Psoas muscle (tissue), 8 donors: ENCODE data around the gene SH3GL1. TPM values are rescaled to one million over a fixed set of nuclear protein-coding genes. Genes with fewer than 3 reads are reported as not detected.

Source experiments
- ATAC-seq, 4 donors: fragments of 200-7000 bp; cut with Tn5 transposase; one replicate each; pipeline ENCODE4 v1.9.1; 2020; ENCODE audit warnings: moderate library complexity in 3 of 4, mild to moderate bottlenecking in 2 of 4
- DNase-seq, 2 donors: peaks; one replicate each; pipeline ENCODE4 v3.0.0-alpha.2; 2020
- H3K27ac ChIP-seq: fragments of 200-600 bp; one replicate; pipeline ENCODE4 v1.8.0; 2022
- H3K27me3 ChIP-seq, 3 donors: fragments of 200-600 bp in 1 of 3; one replicate each; pipeline versions ENCODE4 v1.6.1 to v1.8.0; 2013 to 2022; ENCODE audit warnings: low read length in 2 of 3, mild to moderate bottlenecking in 2 of 3, moderate library complexity in 1 of 3; ENCODE audit not compliant: insufficient read depth in 3 of 3
- H3K36me3 ChIP-seq, 2 donors: fragments of 200-600 bp in 1 of 2; one replicate each; pipeline versions ENCODE4 v1.6.1 to v1.8.0; 2013 to 2022; ENCODE audit warnings: low read depth in 1 of 2, mild to moderate bottlenecking in 1 of 2, moderate library complexity in 1 of 2; ENCODE audit not compliant: insufficient read depth in 1 of 2
- H3K4me1 ChIP-seq: fragments of 200-600 bp; one replicate; pipeline ENCODE4 v1.8.0; 2022
- H3K4me3 ChIP-seq: fragments of 200-600 bp; one replicate; pipeline ENCODE4 v1.8.0; 2022; ENCODE audit warnings: mild to moderate bottlenecking
- H3K9me3 ChIP-seq: fragments of 200-600 bp; one replicate; pipeline ENCODE4 v1.8.0; 2022
- WGBS, 3 donors: extraction: QIAGEN DNeasy Blood & Tissue Kit; methylation state at CpG; one replicate each; pipeline versions ENCODE4 v1.1.6 to v1.1.7; 2013; 5-methylcytosine and 5-hydroxymethylcytosine counted together
- intact Hi-C, 2 donors: fragments of 100-400 bp; cut with DNase I; formaldehyde crosslinking; loops; one replicate each; pipeline versions ENCODE4 v1.11.0 to v1.14.2; 2022
- polyA plus RNA-seq, 3 donors: library from polyadenylated mRNA; stranded (reverse); fragments of 200-250 nt; gene quantifications; one replicate each; pipeline ENCODE4 v1.2.3, GENCODE V29; 2013
- total RNA-seq, 4 donors: library from RNA; stranded (reverse); fragmentation: NEBNext Ultra II Directional in 2 of 4; extraction: Animal tissue kit (Norgen Biotek cat#: 25700) in 2 of 4; gene quantifications; one replicate each; pipeline versions ENCODE4 v1.2.1 to v1.2.4, GENCODE V29; 2021 to 2023
- TF ChIP-seq, protein P1 (sequence below): fragments of 200-600 bp; IDR thresholded peaks from one replicate; pipeline ENCODE4 v1.8.0; 2022; ENCODE audit warnings: antibody characterized with exemption
- donor health status: healthy with polysubstance abuse.
- donor health status: DM: no; HTN: no; CAD: no; lungs with moderate emphysema.
- donor health status: Bipolar disorder and iron deficiency.
- donor health status: healthy.
- donor health status: DM: yes; HTN: yes; CAD: no.
- donor health status: DM: no; HTN: no; CAD: no.
- donor health status: DM: no; HTN: no; CAD: no.
- donor health status: DM: yes; HTN: yes; CAD: no.

SH3GL1 gene
- total and polyA plus RNA-seq, 7 donors = 16.0 to 85.6 (median 23.3) TPM

DNA sequence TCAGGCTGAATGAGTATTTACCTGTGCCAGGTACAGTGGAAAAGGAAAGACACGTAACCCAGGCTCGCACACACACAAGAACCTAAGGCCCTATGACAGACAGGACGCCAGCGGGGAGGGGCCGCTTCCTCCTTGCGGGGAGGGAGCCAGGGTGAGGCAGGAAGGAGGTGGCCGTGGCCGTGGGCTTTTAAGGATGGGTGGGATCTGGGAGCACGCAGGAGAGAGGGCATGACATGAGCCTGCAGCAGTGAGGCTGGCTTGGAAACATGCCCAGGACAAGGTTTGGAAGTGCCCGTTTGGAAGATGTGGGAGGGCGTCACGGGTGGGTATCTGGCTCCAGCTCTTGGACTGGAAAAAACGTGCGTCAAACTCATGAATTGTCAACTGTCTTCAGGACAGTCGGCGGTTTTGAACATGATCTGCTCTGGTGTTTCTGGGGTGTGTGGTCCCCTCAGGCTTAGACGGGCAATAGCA is 20.1 kb downstream of the SH3GL1 start:
- Histone ChIP-seq H3K4me1 (peaks cover 51% of the 10 kb centered on the region), H3K27ac (peak overlapping the region; percentile 85), H3K27me3 (no peaks in the 10 kb centered on the region), H3K9me3 (no peaks in the 10 kb centered on the region), H3K36me3 (peaks cover 0 to 20% of the 10 kb centered on the region in 2 donors), H3K4me3 (no peak overlapping the region)
- peak in 1 of 4 donors; percentile 6 for ATAC-seq
- 30 to 50% (median 33%) methylated on average over 17 of the region's 17 CpGs for WGBS, 3 donors
- peak; percentile 54 to 74 for DNase-seq
- intact Hi-C loops = no loop called here
- TF ChIP-seq, protein P1, sequence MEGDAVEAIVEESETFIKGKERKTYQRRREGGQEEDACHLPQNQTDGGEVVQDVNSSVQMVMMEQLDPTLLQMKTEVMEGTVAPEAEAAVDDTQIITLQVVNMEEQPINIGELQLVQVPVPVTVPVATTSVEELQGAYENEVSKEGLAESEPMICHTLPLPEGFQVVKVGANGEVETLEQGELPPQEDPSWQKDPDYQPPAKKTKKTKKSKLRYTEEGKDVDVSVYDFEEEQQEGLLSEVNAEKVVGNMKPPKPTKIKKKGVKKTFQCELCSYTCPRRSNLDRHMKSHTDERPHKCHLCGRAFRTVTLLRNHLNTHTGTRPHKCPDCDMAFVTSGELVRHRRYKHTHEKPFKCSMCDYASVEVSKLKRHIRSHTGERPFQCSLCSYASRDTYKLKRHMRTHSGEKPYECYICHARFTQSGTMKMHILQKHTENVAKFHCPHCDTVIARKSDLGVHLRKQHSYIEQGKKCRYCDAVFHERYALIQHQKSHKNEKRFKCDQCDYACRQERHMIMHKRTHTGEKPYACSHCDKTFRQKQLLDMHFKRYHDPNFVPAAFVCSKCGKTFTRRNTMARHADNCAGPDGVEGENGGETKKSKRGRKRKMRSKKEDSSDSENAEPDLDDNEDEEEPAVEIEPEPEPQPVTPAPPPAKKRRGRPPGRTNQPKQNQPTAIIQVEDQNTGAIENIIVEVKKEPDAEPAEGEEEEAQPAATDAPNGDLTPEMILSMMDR = no peak

DNA sequence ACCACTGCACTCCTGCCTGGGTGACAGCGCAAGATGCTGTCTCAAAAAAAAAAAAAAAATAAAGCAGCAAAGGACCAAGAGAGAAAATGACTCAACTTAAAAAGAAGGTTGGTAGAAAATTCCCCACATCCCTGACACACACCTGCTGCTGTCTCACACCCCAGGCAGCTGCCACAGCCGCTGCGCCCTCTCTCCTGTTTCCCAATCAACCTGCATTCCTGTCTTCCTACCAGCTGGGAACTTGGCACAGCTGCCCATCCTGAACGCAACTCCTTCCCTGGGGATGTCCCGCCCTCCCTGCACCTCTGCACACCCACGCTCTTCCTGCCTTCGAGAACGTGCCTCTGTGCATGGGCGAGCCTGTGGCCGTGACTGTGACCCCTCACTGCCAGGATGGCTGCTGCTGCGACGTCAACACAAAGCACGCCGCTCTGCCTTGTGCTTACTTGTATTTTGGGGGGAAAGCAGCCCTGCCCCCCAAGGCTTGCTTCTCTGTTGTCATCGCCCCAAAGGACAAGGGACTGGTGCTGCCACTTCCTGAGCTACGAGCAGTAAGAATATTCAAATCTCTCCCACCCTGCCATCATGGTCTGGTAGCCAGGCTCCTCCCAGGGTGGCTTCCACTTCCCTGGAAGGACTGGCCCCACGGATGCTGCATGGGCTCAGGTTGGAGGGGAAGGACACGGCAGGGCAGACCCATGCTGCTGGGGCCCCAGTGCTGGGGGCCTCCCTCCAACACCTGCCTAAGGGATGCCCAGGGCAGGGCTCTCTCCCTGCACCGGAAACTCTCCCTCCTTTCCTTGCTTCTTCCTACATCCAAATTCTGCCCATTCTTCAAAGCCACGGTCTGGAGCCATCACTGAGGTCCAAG is 20.7 kb downstream of the SH3GL1 start:
- peak; percentile 84 to 93 for DNase-seq
- ATAC-seq = peak; percentile 73 to 77 (median 74)
- 16 to 24% (median 18%) methylated on average over 19 to 20 of the region's 20 CpGs for WGBS, 3 donors
- Histone ChIP-seq H3K27ac (peak overlapping the region; percentile 85), H3K4me3 (no peak overlapping the region), H3K4me1 (peaks cover 57% of the 10 kb centered on the region), H3K36me3 (peaks cover 0 to 15% of the 10 kb centered on the region in 2 donors), H3K9me3 (no peaks in the 10 kb centered on the region), H3K27me3 (no peaks in the 10 kb centered on the region)
- TF ChIP-seq, protein P1 = no peak
- intact Hi-C loops = no loop called here

DNA sequence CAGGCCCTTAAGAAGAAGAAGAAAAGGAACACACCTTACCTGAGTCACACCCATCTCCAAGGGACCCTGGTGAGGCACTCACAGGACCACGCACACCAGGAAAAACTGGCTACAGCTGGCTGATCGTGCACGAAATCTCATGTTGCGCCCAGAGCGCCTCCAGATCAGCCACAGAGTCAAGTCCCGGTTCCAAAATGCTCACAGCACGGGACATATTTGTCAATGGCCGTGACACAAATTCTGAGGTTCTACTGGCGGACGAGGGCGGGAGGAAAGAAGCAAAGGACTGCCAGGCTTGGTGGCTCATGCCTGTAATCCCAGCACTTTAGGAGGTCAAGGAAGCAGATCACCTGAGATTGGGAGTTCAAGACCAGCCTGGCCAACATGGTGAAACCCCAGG is 21.5 kb downstream of the SH3GL1 start:
- H3K27me3 ChIP-seq = no peaks in the 10 kb centered on the region
- peak in 2 of 4 donors; percentile 0 to 1 for ATAC-seq
- H3K4me1 ChIP-seq = peaks cover 64% of the 10 kb centered on the region
- H3K27ac ChIP-seq = peak overlapping the region; percentile 85
- 58 to 72% (median 62%) methylated on average over 11 of the region's 11 CpGs for WGBS, 3 donors
- no peaks in the 10 kb centered on the region for H3K9me3 ChIP-seq
- TF ChIP-seq, protein P1 = no peak
- peak in 1 of 2 donors; percentile 16 for DNase-seq
- intact Hi-C loops = no loop called here
- H3K4me3 ChIP-seq = no peak overlapping the region
- H3K36me3 ChIP-seq = peaks cover 0 to 8% of the 10 kb centered on the region in 2 donors

DNA sequence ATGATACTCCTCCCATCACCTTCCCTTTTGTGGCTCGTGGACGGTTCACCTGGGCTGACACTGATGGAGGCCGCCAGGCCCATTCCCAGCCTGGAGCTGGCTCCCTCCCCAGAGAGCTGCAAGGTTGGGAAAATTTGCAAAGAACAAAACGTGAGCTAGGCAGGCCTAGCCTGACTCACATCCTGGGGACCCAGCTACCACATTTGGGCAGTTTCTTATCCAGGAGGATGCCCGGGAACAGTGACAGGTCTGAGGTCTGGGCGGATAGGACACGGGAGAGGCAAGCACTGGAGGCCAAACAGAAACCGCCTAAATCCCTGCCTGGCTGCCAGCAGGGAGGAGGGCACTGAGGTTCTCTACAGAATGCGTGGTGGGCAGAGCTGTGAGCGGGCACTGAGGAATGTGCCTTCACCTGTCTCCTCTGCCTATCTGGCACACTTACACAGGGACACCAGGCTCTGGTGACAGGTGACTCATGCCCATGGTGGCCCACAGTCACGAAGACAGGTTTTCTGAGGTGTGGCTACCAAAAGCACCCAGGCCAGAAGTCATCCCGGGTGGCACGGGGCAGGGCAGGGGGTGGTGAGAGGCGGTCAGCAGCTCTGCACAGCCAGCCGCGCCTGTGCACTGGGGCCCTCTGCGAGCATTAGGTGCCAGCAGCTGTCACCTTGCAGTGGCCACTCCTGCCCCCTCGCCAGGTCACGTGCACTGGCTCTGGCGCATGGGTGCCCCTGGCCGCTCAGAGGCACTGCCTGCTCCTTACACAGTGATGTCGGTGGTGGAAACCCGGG is 23.2 kb downstream of the SH3GL1 start:
- H3K9me3 ChIP-seq = no peaks in the 10 kb centered on the region
- no peaks in the 10 kb centered on the region for H3K27me3 ChIP-seq
- peak; percentile 72 to 87 for DNase-seq

More for the DNA sequence above, 23.2 kb downstream of the SH3GL1 start:
- WGBS, 3 donors = 31 to 37% (median 32%) methylated on average over 21 to 23 of the region's 23 CpGs
- Histone ChIP-seq H3K4me3 (no peak overlapping the region), H3K27ac (peak overlapping the region; percentile 85), H3K36me3 (no peaks in the 10 kb centered on the region), H3K4me1 (peaks cover 81% of the 10 kb centered on the region)
- ATAC-seq = peak; percentile 56 to 73 (median 63)
- TF ChIP-seq, protein P1 = no peak
- intact Hi-C loops = no loop called here
